GM12872 (cell line): ENCODE measurements around the gene SASH1.

ENCODE experiments used
- CTCF ChIP-seq: IDR thresholded peaks from 3 replicates; pipeline ENCODE4 v1.5.1; 2011; ENCODE audit warnings: low read depth, mild to moderate bottlenecking, low read length, moderate library complexity; ENCODE audit not compliant: insufficient read depth

SASH1 gene

DNA sequence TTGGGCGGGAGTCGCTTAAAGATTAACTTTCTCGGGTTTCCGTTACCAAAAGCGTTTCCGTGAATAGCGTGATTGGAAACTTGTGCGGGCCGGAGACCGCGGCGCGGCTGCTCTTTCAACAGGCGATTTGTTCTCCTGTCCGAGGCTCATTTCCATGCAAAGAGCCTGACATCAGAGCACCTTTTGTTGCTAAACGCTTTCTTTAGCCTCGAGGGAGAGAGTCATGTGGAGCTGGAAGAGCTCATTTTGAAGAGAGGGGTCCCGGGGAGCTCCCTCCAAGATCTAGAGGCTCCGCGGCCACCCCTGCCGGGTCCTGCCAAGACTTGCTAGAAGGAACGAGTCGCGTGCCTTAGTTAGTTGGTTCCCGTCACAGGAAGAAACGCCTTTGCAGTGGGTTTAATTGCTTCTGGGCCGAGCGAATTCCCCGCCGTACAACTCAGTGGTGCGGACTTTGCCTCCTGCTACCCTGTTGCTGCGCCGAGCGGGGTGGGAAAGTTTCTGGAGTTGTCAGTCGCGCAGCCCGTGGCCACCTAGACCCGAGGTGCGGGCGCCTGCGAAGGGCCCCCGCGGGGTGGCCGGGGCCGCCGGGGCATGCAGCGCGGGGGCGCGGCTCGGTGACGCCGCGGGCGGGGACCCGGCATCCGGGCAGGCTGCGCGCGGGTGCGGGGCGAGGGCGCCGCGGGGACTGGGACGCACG, at the start of gene SASH1:
TSS of gene SASH1 (plus strand) at position 489 of the 697 bp plus-strand sequence. CDS start 230 bp downstream, outside the sequence.
- TF ChIP-seq CTCF = no peak

- no peak for TF ChIP-seq CTCF
Observed at GRCh38 chr6:148293181-148293995, 49.2 kb upstream of the SASH1 start.

GRCh38 chr6:148294059-148294458, 48.6 kb upstream of the SASH1 start:
- TF ChIP-seq CTCF = no peak

DNA sequence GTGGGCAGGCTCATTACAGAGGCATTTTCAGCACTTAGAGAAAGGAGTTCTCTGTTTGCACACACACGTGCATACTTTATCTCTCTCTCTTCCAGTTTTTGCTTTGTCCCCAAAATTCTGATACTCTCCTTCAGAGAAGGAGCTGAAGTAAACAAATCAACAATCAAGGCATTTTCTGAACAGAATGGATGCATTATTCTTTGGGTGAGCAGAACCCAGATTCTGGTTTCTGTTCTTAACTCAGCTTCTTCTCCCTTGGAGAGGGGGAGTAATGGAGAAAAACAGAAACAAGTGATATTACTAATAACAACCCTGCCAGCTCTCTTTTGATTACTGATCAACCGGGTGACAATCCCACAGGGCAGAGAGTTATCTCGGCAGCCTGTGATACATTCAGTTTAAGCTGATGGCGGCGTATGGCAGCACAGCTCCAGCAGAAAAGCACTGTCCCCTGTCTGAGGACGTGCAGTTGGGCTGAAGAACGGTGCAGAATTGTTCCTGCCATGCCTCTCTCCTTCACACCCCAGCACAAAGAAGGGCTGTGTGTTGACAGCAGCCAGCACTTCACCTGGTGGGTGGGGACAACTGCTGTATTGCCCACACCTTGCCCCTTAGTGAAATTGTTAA, 47.3 kb upstream of the SASH1 start:
- TF ChIP-seq CTCF = no peak

GRCh38 chr6:148296771-148297170, 45.9 kb upstream of the SASH1 start:
- no peak for TF ChIP-seq CTCF

- no peak for TF ChIP-seq CTCF
Observed at GRCh38 chr6:148298683-148299082, 44.0 kb upstream of the SASH1 start.

- no peak for TF ChIP-seq CTCF
Observed at GRCh38 chr6:148303616-148304015, 39.0 kb upstream of the SASH1 start.
